ENCODE results near the gene KRTAP5-1.
"Not testable (repeated sequence)": the region's sequence is repeated elsewhere in the genome, so short reads cannot be mapped to it uniquely, and the experiment has no call there.

- TF ChIP-seq, protein P1, sequence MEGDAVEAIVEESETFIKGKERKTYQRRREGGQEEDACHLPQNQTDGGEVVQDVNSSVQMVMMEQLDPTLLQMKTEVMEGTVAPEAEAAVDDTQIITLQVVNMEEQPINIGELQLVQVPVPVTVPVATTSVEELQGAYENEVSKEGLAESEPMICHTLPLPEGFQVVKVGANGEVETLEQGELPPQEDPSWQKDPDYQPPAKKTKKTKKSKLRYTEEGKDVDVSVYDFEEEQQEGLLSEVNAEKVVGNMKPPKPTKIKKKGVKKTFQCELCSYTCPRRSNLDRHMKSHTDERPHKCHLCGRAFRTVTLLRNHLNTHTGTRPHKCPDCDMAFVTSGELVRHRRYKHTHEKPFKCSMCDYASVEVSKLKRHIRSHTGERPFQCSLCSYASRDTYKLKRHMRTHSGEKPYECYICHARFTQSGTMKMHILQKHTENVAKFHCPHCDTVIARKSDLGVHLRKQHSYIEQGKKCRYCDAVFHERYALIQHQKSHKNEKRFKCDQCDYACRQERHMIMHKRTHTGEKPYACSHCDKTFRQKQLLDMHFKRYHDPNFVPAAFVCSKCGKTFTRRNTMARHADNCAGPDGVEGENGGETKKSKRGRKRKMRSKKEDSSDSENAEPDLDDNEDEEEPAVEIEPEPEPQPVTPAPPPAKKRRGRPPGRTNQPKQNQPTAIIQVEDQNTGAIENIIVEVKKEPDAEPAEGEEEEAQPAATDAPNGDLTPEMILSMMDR (IDR thresholded peaks at IDR 0.05): not testable (repeated sequence)
- not testable (repeated sequence) for TF ChIP-seq POLR2A (IDR thresholded peaks at IDR 0.05)
Observed at GRCh38 chr11:1598406-1598805, 13.3 kb upstream of the KRTAP5-1 start.

All from Peyer's patch (tissue), 4 donors.